GM19328 (cell line): ENCODE data around the gene ACOT9.
A peak's percentile ranks its signal among the peaks of the same experiment; 100 is the strongest.
"Not testable (repeated sequence)": the region's sequence is repeated elsewhere in the genome, so short reads cannot be mapped to it uniquely, and the experiment has no call there.

Source experiments
- ATAC-seq: cut with Tn5 transposase; IDR thresholded peaks from one replicate; pipeline ENCODE4 v1.9.1; 2021; ENCODE audit warnings: mild to moderate bottlenecking, moderate library complexity; ENCODE audit not compliant: unreplicated experiment

The ACOT9 gene

GRCh38 chrX:23765868-23766267, 22.8 kb upstream of the ACOT9 start:
- no peak for ATAC-seq

- ATAC-seq: no peak
Measured at GRCh38 chrX:23765449-23765848, 22.4 kb upstream of the ACOT9 start.

DNA sequence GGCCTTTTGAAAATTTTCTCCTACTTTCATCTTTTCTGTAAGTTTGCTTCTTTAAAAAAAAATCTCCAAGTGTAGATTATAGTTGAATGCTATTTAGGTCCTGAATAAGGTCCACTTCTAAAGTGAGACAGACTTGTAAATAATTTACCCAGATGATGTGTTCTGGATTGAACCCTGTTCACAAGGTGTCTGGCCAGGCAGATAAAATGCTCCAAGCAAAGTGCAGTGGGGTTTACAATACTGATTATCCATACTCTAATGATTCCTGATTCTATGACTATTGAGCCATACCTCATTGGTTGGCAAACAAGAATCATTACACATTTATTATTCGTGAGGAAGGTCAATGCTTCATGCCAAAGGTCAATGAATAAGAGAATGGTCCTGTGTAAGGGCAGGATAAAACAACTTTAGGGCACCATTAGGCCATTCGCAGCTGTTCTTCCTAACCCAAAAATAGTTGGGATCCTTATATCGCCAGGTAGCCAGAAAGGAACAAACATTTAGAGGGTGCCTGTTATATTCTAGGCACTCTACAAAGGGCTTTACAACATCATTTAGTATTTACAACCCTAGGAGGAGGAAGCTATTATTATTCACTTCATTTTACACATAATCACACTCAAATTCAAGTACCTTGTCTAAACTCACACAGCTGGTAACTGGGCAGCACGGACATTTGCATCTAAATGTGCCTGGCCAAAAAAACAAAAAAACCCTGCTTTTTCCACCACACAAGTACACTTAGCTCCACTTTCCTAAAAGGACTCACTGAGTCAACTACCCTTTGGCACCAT, 21.3 kb upstream of the ACOT9 start:
- ATAC-seq: no peak

DNA sequence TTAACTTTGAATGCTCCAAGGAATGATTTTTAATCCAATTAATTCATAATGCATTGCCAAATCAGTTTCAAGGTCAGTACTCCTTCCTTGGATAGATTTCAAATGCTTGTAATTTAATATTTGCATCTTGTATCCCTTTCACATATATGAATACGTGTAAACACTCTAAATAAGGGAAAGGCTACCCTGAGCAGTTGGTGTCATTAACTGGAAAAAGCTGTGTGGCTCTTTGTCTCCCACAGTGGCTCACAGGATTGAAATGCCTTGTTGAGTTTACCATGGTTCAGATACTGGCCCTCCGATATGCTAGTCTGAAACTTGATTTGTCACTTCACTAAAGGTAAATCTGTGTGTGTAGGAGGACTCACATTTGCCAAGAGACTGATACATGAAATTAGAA, 16.7 kb upstream of the ACOT9 start:
- no peak for ATAC-seq

DNA sequence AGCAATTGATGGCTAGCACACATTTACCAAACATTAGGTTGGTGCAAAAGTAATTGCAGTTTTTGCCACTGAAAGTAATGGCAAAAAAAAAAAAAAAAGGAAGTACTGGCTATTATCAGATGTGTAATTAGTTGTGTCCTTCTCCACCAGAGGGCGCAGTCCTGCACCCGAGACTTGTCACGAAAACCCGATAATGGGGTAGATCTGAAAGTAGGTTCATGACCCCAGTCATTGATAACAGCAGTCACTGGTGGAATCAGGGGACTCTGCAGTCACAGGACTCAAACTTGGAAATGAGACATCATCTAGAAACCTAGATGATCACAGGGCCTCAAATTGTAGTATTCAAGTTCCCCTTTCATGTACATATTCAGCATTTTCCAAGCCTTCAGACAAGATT, 13.1 kb upstream of the ACOT9 start:
- no peak for ATAC-seq

- no peak for ATAC-seq
Measured at GRCh38 chrX:23754664-23755063, 11.6 kb upstream of the ACOT9 start.

GRCh38 chrX:23752740-23753415, 9.8 kb upstream of the ACOT9 start:
- ATAC-seq: no peak

GRCh38 chrX:23749576-23749975, 6.5 kb upstream of the ACOT9 start:
- ATAC-seq: no peak

DNA sequence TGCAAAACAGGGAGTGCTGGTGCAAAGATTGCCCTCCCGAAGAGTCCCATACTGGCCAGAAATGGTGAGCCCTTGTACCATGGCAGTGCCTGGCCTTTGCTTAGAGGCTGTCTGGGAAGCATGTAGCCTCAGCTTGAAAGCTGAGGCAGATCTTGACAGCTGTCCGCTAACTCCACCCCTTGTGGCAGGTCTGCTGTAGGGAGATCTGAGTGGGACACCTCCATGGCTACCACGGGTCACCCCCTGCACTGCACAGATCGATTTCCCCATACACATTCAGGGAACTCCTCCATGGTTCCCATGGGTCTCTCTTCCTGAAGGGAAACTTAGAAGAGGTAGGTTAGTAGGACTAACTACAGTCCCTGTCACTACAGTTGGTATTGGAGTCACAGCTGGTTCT, 6.1 kb upstream of the ACOT9 start:
- ATAC-seq: no peak

GRCh38 chrX:23745786-23746185, 2.7 kb upstream of the ACOT9 start:
- no peak for ATAC-seq

- ATAC-seq: not testable (repeated sequence)
Measured at GRCh38 chrX:23743623-23743971, 521 bp upstream of the ACOT9 start.

DNA sequence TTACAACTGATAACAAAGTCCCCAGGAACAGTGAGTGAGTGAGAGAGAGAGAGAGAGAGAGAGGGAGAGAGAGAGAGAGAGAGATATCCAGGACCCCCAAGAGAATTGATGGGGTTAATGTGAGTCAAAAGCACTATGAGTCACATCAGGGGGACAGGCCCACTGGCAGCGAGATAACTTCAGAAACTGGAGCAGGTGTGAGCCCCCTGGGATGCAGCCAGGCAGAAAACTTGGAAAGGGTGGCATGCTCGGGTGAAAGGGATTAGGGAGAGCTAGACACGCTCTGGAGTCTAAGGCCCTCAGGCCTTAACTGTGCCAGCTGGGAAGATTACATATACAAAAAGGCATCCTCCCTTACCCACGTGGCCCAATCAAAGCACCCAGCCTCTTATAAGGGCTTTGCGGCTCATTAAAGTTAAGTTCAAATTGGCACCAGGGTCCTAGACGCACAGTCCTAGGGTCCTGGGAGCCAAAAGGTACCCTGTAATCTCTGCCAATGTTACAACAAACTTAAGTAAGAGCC, 841 bp downstream of the ACOT9 start:
- no peak for ATAC-seq

- no peak for ATAC-seq
Measured at GRCh38 chrX:23737413-23737812, 5.7 kb downstream of the ACOT9 start.

GRCh38 chrX:23736030-23736429, 7.0 kb downstream of the ACOT9 start:
- no peak for ATAC-seq

DNA sequence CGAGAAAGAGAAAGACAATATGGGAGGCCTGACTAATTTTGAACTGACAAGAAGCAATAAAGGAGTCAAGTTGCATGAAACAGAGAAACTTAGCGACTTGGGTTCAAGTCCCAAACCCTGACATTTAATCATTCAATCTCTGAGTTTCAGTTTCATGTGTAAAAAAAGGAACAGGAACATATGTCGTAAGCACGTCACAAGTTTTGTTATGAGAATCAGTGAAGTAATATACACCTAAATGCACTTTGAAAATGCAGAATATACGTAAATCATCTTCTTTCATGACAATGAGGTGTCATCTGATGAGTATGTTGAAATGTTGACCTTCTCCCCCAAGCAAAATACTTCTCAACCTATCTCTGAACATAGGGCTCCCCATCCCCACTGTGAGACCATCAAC, 10.4 kb downstream of the ACOT9 start:
- ATAC-seq: peak; percentile 72

- no peak for ATAC-seq
Measured at GRCh38 chrX:23731951-23732350, 11.1 kb downstream of the ACOT9 start.

DNA sequence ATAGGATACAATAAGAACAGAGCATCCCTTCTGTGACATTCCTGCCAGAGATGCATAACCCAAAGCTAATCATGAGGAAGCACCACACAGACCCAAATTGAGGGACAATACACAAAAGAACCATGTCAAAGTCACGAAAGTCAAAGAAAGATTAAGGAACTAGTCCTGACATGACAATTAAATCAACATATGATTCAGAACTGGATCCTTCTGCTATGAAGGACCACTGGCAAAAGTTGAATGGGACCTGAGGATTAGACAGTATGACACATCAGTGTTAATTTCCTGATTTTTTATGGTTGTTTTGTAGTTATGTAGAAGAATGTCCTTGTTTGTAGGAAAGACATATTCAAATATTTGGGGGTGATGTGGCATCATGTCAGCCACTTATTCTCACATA, 13.9 kb downstream of the ACOT9 start:
- ATAC-seq: no peak

- ATAC-seq: no peak
Measured at GRCh38 chrX:23727206-23727605, 15.9 kb downstream of the ACOT9 start.

- ATAC-seq: no peak
Measured at GRCh38 chrX:23726191-23726590, 16.9 kb downstream of the ACOT9 start.

DNA sequence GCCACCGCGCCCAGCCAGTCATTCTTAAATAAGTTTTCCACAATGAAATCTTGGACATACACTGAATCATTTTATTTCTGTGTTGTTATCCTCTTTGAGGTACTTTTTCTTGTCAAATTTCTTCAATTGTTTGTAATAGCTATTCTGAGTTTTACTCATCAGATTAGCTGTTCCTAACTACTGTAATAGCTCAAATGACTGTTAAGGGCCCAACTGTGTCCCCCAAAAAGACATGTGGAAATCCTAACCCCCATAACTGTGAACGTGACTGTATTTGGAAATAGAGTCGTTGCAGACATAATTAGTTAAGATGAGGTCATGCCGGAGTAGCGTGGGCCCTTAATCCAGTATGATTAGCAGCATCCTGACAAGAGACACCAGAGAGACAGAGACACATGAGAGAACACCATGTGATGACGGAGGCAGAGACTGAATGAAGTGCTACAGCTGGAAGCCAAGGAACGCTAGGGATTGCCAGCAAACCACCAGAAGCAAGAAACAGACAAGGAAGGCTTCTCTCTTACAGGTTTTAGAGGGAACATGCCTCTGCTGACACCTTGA, 22.9 kb downstream of the ACOT9 start:
- no peak for ATAC-seq

GRCh38 chrX:23705235-23705634, 37.8 kb downstream of the ACOT9 start:
- no peak for ATAC-seq

GRCh38 chrX:23704673-23705206, 38.3 kb downstream of the ACOT9 start:
- ATAC-seq: no peak
